ENCODE data around the gene NEDD4L.

DNA sequence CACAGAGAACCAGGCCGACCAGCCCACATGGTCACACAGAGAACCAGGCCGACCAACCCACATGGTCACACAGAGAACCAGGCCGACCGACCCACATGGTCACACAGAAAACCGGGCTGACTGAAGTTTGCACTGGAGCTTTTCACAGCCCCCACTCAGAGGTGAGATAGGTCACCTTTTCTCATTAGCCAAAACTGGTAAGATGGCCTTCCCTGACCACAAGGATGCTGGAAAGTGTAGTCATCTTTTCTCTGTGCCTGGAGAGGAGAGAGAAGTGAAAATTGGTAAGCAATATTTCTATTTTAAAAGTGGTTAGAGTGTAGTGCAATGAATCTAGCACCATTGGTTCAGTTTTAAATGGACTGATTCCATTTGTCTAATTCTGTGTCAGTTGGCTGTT lies 247.1 kb downstream of the NEDD4L start:
- TF ChIP-seq, protein P1, sequence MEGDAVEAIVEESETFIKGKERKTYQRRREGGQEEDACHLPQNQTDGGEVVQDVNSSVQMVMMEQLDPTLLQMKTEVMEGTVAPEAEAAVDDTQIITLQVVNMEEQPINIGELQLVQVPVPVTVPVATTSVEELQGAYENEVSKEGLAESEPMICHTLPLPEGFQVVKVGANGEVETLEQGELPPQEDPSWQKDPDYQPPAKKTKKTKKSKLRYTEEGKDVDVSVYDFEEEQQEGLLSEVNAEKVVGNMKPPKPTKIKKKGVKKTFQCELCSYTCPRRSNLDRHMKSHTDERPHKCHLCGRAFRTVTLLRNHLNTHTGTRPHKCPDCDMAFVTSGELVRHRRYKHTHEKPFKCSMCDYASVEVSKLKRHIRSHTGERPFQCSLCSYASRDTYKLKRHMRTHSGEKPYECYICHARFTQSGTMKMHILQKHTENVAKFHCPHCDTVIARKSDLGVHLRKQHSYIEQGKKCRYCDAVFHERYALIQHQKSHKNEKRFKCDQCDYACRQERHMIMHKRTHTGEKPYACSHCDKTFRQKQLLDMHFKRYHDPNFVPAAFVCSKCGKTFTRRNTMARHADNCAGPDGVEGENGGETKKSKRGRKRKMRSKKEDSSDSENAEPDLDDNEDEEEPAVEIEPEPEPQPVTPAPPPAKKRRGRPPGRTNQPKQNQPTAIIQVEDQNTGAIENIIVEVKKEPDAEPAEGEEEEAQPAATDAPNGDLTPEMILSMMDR (conservative IDR thresholded peaks at IDR 0.05; ENCODE audit: low read depth in 2 of 2): no peak
- TF ChIP-seq EZH2 (IDR thresholded peaks at IDR 0.05; ENCODE audit: low read depth, unreplicated experiment) (no peak), ZNF331 (CRISPR knock-in tag; IDR thresholded peaks at IDR 0.05; ENCODE audit: low read depth) (no peak), POLR2AphosphoS5 (IDR thresholded peaks at IDR 0.05; ENCODE audit: low read depth) (no peak), EZH2phosphoT487 (IDR thresholded peaks at IDR 0.05; ENCODE audit: unreplicated experiment) (no peak), STAT1 (IDR thresholded peaks at IDR 0.05; ENCODE audit: unreplicated experiment) (no peak), CREB1 (CRISPR knock-in tag; IDR thresholded peaks at IDR 0.05; ENCODE audit: low read depth) (no peak), JUNB (IDR thresholded peaks at IDR 0.05; ENCODE audit: unreplicated experiment) (no peak)
- TF ChIP-seq, protein P2, sequence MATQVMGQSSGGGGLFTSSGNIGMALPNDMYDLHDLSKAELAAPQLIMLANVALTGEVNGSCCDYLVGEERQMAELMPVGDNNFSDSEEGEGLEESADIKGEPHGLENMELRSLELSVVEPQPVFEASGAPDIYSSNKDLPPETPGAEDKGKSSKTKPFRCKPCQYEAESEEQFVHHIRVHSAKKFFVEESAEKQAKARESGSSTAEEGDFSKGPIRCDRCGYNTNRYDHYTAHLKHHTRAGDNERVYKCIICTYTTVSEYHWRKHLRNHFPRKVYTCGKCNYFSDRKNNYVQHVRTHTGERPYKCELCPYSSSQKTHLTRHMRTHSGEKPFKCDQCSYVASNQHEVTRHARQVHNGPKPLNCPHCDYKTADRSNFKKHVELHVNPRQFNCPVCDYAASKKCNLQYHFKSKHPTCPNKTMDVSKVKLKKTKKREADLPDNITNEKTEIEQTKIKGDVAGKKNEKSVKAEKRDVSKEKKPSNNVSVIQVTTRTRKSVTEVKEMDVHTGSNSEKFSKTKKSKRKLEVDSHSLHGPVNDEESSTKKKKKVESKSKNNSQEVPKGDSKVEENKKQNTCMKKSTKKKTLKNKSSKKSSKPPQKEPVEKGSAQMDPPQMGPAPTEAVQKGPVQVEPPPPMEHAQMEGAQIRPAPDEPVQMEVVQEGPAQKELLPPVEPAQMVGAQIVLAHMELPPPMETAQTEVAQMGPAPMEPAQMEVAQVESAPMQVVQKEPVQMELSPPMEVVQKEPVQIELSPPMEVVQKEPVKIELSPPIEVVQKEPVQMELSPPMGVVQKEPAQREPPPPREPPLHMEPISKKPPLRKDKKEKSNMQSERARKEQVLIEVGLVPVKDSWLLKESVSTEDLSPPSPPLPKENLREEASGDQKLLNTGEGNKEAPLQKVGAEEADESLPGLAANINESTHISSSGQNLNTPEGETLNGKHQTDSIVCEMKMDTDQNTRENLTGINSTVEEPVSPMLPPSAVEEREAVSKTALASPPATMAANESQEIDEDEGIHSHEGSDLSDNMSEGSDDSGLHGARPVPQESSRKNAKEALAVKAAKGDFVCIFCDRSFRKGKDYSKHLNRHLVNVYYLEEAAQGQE (IDR thresholded peaks at IDR 0.05; ENCODE audit: unreplicated experiment): no peak
- TF ChIP-seq, protein P3, sequence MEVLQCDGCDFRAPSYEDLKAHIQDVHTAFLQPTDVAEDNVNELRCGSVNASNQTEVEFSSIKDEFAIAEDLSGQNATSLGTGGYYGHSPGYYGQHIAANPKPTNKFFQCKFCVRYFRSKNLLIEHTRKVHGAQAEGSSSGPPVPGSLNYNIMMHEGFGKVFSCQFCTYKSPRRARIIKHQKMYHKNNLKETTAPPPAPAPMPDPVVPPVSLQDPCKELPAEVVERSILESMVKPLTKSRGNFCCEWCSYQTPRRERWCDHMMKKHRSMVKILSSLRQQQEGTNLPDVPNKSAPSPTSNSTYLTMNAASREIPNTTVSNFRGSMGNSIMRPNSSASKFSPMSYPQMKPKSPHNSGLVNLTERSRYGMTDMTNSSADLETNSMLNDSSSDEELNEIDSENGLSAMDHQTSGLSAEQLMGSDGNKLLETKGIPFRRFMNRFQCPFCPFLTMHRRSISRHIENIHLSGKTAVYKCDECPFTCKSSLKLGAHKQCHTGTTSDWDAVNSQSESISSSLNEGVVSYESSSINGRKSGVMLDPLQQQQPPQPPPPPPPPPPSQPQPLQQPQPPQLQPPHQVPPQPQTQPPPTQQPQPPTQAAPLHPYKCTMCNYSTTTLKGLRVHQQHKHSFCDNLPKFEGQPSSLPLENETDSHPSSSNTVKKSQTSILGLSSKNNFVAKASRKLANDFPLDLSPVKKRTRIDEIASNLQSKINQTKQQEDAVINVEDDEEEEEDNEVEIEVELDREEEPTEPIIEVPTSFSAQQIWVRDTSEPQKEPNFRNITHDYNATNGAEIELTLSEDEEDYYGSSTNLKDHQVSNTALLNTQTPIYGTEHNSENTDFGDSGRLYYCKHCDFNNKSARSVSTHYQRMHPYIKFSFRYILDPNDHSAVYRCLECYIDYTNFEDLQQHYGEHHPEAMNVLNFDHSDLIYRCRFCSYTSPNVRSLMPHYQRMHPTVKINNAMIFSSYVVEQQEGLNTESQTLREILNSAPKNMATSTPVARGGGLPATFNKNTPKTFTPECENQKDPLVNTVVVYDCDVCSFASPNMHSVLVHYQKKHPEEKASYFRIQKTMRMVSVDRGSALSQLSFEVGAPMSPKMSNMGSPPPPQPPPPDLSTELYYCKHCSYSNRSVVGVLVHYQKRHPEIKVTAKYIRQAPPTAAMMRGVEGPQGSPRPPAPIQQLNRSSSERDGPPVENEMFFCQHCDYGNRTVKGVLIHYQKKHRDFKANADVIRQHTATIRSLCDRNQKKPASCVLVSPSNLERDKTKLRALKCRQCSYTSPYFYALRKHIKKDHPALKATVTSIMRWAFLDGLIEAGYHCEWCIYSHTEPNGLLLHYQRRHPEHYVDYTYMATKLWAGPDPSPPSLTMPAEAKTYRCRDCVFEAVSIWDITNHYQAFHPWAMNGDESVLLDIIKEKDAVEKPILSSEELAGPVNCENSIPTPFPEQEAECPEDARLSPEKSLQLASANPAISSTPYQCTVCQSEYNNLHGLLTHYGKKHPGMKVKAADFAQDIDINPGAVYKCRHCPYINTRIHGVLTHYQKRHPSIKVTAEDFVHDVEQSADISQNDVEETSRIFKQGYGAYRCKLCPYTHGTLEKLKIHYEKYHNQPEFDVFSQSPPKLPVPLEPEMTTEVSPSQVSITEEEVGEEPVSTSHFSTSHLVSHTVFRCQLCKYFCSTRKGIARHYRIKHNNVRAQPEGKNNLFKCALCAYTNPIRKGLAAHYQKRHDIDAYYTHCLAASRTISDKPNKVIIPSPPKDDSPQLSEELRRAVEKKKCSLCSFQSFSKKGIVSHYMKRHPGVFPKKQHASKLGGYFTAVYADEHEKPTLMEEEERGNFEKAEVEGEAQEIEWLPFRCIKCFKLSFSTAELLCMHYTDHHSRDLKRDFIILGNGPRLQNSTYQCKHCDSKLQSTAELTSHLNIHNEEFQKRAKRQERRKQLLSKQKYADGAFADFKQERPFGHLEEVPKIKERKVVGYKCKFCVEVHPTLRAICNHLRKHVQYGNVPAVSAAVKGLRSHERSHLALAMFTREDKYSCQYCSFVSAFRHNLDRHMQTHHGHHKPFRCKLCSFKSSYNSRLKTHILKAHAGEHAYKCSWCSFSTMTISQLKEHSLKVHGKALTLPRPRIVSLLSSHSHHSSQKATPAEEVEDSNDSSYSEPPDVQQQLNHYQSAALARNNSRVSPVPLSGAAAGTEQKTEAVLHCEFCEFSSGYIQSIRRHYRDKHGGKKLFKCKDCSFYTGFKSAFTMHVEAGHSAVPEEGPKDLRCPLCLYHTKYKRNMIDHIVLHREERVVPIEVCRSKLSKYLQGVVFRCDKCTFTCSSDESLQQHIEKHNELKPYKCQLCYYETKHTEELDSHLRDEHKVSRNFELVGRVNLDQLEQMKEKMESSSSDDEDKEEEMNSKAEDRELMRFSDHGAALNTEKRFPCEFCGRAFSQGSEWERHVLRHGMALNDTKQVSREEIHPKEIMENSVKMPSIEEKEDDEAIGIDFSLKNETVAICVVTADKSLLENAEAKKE (CRISPR knock-in tag; IDR thresholded peaks at IDR 0.05): no peak
- TF ChIP-seq, protein P4, sequence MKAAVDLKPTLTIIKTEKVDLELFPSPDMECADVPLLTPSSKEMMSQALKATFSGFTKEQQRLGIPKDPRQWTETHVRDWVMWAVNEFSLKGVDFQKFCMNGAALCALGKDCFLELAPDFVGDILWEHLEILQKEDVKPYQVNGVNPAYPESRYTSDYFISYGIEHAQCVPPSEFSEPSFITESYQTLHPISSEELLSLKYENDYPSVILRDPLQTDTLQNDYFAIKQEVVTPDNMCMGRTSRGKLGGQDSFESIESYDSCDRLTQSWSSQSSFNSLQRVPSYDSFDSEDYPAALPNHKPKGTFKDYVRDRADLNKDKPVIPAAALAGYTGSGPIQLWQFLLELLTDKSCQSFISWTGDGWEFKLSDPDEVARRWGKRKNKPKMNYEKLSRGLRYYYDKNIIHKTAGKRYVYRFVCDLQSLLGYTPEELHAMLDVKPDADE (IDR thresholded peaks at IDR 0.05): no peak
